ENCODE data around the gene PCDHA6. TPM values are rescaled to one million over a fixed set of nuclear protein-coding genes. Genes with fewer than 3 reads are reported as not detected.
"Not testable (repeated sequence)": the region's sequence is repeated elsewhere in the genome, so short reads cannot be mapped to it uniquely, and the experiment has no call there.

The PCDHA6 gene
- total and polyA plus RNA-seq, 2 donors (not counting 3 experiments of a cell fraction or from before 2014, with no cell fraction given): 0.04 to 0.18 TPM

DNA sequence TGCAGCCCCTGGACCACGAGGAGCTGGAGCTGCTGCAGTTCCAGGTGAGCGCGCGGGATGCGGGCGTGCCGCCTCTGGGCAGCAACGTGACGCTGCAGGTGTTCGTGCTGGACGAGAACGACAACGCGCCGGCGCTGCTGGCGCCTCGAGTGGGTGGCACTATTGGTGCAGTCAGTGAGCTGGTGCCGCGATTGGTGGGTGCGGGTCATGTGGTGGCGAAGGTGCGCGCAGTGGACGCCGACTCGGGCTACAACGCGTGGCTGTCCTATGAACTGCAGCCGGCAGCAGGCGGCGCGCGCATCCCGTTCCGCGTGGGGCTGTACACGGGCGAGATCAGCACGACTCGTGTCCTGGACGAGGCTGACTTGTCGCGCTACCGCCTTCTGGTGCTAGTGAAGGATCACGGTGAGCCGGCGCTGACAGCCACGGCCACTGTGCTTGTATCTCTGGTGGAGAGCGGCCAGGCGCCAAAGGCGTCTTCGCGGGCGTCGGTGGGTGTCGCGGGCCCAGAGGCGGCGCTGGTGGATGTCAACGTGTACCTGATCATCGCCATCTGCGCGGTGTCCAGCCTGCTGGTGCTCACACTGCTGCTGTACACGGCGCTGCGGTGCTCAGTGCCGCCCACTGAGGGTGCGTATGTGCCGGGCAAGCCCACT, 39.8 kb upstream of the PCDHA6 start:
- H3K79me2 ChIP-seq (ENCODE audit: control insufficient read depth, insufficient read depth, low read length); H3K27me3 ChIP-seq (ENCODE audit: control insufficient read depth in 2 of 2, insufficient read depth in 2 of 2, low read length in 2 of 2); BruUV-seq (replicated peaks); DNase-seq (ENCODE audit: low read depth, low spot score); H3K4me3 ChIP-seq (replicated peaks in 1 of 3; ENCODE audit: insufficient read depth in 1 of 3, low read depth in 1 of 3, low read length in 3 of 3); H3K27ac ChIP-seq (ENCODE audit: insufficient read depth, low read depth, low read length); H3K9me1 ChIP-seq (replicated peaks; ENCODE audit: control insufficient read depth, extremely low read depth, insufficient read depth, low read length); intact Hi-C loops (cut with micrococcal nuclease); dilution Hi-C loops (cut with MboI; ENCODE audit: extremely low pct_ligation_motif_present, low sequenced_read_pairs); H3K4me2 ChIP-seq (ENCODE audit: insufficient read depth, low read length); H3K9me3 ChIP-seq (replicated peaks; ENCODE audit: control insufficient read depth, insufficient read depth, low read length); H3K36me3 ChIP-seq (ENCODE audit: control insufficient read depth in 2 of 2, extremely low read depth in 1 of 2, insufficient read depth in 2 of 2, low read length in 2 of 2); H3K4me1 ChIP-seq (ENCODE audit: control insufficient read depth, extremely low read depth, insufficient read depth, low read length); POLR2A ChIA-PET; CTCF ChIA-PET; FAIRE-seq; H3K9ac ChIP-seq (replicated peaks; ENCODE audit: extremely low read depth, insufficient read depth, low read length); H4K20me1 ChIP-seq (replicated peaks; ENCODE audit: control insufficient read depth, extremely low read depth, insufficient read depth, low read length); H2AFZ ChIP-seq (ENCODE audit: low read depth, low read length): not testable (repeated sequence)

DNA sequence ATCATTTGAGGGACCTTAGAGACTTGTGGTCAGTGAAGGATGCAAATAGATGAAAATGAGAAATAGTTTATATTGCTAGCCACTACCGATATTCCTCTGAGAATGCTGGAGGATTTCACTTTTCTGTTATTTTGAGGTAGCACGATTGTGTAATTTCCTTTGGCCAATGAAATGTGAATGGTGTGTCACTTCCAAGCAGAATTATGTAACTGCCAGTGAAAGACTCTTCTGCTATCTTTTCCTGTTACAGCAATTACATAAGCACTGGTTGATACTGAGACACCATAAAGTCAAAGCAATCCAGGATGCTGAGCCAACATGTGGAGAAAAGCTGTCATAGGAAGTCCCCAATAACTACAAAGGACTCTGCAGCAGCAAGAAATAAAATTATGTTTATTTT, 36.7 kb upstream of the PCDHA6 start:
- no peak overlapping the region for H3K27ac ChIP-seq (ENCODE audit: insufficient read depth, low read depth, low read length)
- H3K4me1 ChIP-seq (ENCODE audit: control insufficient read depth, extremely low read depth, insufficient read depth, low read length): no peaks in the 10 kb centered on the region
- no peaks in the 10 kb centered on the region for H3K9me1 ChIP-seq (replicated peaks; ENCODE audit: control insufficient read depth, extremely low read depth, insufficient read depth, low read length)
- DNase-seq (ENCODE audit: low read depth, low spot score): no peak
- intact Hi-C loops (cut with micrococcal nuclease) (no loop called here), dilution Hi-C loops (cut with MboI; ENCODE audit: extremely low pct_ligation_motif_present, low sequenced_read_pairs) (no loop called here)
- H4K20me1 ChIP-seq (replicated peaks; ENCODE audit: control insufficient read depth, extremely low read depth, insufficient read depth, low read length): no peaks in the 10 kb centered on the region
- peaks cover 2% of the 10 kb centered on the region for H3K9me3 ChIP-seq (replicated peaks; ENCODE audit: control insufficient read depth, insufficient read depth, low read length)
- no peaks in the 10 kb centered on the region for H3K36me3 ChIP-seq (ENCODE audit: control insufficient read depth in 2 of 2, extremely low read depth in 1 of 2, insufficient read depth in 2 of 2, low read length in 2 of 2)
- no peak overlapping the region for H3K4me2 ChIP-seq (ENCODE audit: insufficient read depth, low read length)
- peaks cover 0 to 6% of the 10 kb centered on the region in 2 experiments for H3K27me3 ChIP-seq (ENCODE audit: control insufficient read depth in 2 of 2, insufficient read depth in 2 of 2, low read length in 2 of 2)
- H2AFZ ChIP-seq (ENCODE audit: low read depth, low read length): no peak overlapping the region
- H3K4me3 ChIP-seq (replicated peaks in 1 of 3; ENCODE audit: insufficient read depth in 1 of 3, low read depth in 1 of 3, low read length in 3 of 3): no peak overlapping the region
- no peak overlapping the region for H3K9ac ChIP-seq (replicated peaks; ENCODE audit: extremely low read depth, insufficient read depth, low read length)
- H3K79me2 ChIP-seq (ENCODE audit: control insufficient read depth, insufficient read depth, low read length): no peaks in the 10 kb centered on the region
- ChIA-PET POLR2A (no interaction called here), CTCF (no interaction called here)
- TF ChIP-seq POLR2A (IDR thresholded peaks at IDR 0.05; ENCODE audit: low read depth, low read length) (no peak), MYC (IDR thresholded peaks at IDR 0.05; ENCODE audit: low read depth, low read length) (no peak), POLR2AphosphoS5 (IDR thresholded peaks at IDR 0.05; ENCODE audit: insufficient read depth, low read depth, low read length) (no peak), EZH2 (IDR thresholded peaks at IDR 0.05; ENCODE audit: borderline replicate concordance, low read depth, low read length, severe bottlenecking) (no peak)
- TF ChIP-seq, protein P1, sequence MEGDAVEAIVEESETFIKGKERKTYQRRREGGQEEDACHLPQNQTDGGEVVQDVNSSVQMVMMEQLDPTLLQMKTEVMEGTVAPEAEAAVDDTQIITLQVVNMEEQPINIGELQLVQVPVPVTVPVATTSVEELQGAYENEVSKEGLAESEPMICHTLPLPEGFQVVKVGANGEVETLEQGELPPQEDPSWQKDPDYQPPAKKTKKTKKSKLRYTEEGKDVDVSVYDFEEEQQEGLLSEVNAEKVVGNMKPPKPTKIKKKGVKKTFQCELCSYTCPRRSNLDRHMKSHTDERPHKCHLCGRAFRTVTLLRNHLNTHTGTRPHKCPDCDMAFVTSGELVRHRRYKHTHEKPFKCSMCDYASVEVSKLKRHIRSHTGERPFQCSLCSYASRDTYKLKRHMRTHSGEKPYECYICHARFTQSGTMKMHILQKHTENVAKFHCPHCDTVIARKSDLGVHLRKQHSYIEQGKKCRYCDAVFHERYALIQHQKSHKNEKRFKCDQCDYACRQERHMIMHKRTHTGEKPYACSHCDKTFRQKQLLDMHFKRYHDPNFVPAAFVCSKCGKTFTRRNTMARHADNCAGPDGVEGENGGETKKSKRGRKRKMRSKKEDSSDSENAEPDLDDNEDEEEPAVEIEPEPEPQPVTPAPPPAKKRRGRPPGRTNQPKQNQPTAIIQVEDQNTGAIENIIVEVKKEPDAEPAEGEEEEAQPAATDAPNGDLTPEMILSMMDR (IDR thresholded peaks at IDR 0.05; ENCODE audit: extremely low read depth in 1 of 2, insufficient read depth in 1 of 2, low read depth in 1 of 2, low read length in 2 of 2): no peak
- FAIRE-seq: no peak
- BruUV-seq (replicated peaks): no TSS peak

Data from endothelial cell of umbilical vein (primary cell).